Choroid plexus epithelial cell (primary cell): Measurements from ENCODE around the gene TTLL12.

ENCODE experiments used
- DNase-seq: peaks from one replicate; pipeline ENCODE4 v3.0.0-alpha.2; 2010; ENCODE audit warnings: low read depth
- H3K4me3 ChIP-seq: 2 replicates; pipeline ENCODE4 v1.5.1; 2011; ENCODE audit warnings: low read depth, mild to moderate bottlenecking, control low read depth, low read length, moderate library complexity
- CTCF ChIP-seq: conservative IDR thresholded peaks from 2 replicates; pipeline ENCODE4 v1.5.1; 2011; ENCODE audit warnings: low read depth, mild to moderate bottlenecking, control low read depth, inconsistent platforms, low read length, moderate library complexity

The TTLL12 gene

DNA sequence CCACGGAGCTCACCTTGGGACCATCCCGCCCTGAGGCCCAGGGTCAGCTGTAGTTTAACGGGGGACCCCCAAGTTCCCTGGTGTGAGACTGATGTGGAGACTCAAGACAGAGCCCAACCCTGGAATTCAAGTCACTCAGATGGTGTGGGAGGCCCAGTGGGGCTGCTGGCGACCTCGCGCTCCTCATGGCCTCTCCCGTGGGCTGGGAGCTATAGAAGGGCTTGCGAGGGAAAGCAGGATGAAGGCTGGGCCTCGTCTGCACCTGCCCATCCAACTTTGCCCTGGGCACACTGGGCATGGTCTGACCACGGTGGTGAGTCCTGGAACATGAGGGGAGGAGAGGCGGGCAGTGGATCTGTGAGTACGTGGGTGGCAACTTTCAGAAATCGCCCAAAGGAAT is 13.6 kb upstream of the TTLL12 start:
- no peak for DNase-seq
- H3K4me3 ChIP-seq, result no peak overlapping the region
- no peak for TF ChIP-seq CTCF

GRCh38 chr22:43200031-43200430 is 13.1 kb upstream of the TTLL12 start:
- no peak for TF ChIP-seq CTCF
- no peak for DNase-seq
- no peak overlapping the region for H3K4me3 ChIP-seq

DNA sequence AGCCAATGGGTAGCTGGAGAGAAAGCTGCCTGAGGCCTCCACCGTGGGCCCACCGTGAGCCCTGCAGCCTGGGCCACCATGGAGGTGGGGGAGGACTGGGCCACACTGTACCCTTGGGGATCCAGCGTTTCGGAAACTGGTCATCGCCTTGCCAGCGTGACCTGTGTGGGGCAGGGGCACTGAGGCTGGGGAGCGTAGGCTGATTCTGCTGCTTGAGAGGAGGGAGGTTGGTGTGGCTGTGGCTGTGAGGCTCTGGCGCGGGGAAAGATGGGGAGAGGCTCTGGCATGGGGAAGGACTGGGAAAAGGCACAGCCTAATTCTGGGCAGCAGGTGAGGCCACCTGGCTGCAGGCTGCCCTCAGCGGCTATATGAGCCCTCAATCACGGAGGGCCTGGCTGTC is 12.6 kb upstream of the TTLL12 start:
- no peak for DNase-seq
- TF ChIP-seq CTCF, result no peak
- H3K4me3 ChIP-seq, result no peak overlapping the region

- H3K4me3 ChIP-seq, result no peak overlapping the region
- DNase-seq, result no peak
- TF ChIP-seq CTCF, result no peak
Measured at GRCh38 chr22:43198936-43199335, 12.0 kb upstream of the TTLL12 start.

GRCh38 chr22:43198126-43198525 is 11.2 kb upstream of the TTLL12 start:
- no peak overlapping the region for H3K4me3 ChIP-seq
- no peak for DNase-seq
- no peak for TF ChIP-seq CTCF

DNA sequence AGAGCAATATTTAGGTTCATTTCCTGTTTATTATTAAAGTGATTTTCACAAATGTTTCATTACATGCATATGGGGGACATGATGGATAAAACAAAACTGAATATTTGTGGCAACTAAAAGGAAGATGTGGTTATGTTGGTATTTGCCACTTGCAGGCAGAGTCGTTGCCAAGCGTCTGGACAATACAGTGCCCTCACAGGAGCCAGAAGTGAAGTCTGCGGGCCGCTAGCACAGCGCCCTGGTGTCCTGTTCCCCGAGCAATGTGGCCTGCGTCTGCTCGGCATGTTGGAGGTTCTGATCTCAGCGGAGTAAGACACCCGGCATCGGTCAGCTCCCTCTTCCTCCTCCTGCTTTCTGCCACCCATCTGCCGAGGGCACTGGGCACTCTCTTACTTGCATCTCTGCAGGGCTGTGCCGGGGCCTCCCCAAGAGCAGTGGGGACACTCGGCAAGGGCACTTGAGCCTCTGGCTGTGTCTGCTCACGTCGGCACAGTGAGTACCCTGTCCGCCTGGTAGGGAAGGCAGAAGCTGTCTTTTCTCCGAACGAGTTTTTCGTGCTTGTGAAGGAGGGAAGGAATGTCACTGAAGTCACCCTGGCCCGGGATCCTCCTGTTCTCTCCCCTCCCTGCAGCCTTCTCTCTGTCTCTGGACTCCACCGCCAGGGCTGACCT is 10.5 kb upstream of the TTLL12 start:
- DNase-seq, result no peak
- H3K4me3 ChIP-seq, result no peak overlapping the region

More for the DNA sequence above, 10.5 kb upstream of the TTLL12 start:
- no peak for TF ChIP-seq CTCF
